ENCODE results near the gene LIPK.

GRCh38 chr10:88731296-88731695 lies 25.2 kb downstream of the LIPK start:
- no peak for TF ChIP-seq REST (IDR thresholded peaks at IDR 0.05)
- TF ChIP-seq ZFP36 (IDR thresholded peaks at IDR 0.05; ENCODE audit: borderline replicate concordance, partially characterized antibody): no peak
- TF ChIP-seq HOXB5 (CRISPR knock-in tag; IDR thresholded peaks at IDR 0.05): no peak
- TF ChIP-seq BHLHE40 (IDR thresholded peaks at IDR 0.05; ENCODE audit: low read depth, low read length): no peak
- TF ChIP-seq CTCF (IDR thresholded peaks at IDR 0.05): no peak
- no peak for TF ChIP-seq POLR2A (IDR thresholded peaks at IDR 0.05; ENCODE audit: low read length)
- TF ChIP-seq USF2 (IDR thresholded peaks at IDR 0.05): no peak
- TF ChIP-seq MAZ (IDR thresholded peaks at IDR 0.05; ENCODE audit: borderline replicate concordance, low read depth, low read length): no peak
- TF ChIP-seq SMC3 (IDR thresholded peaks at IDR 0.05): no peak
- TF ChIP-seq NFE2L2 (conservative IDR thresholded peaks at IDR 0.05; ENCODE audit: low read length): no peak
